NB4 (cell line): ENCODE results near the gene CREB5.

Source experiments
- MAX ChIP-seq: IDR thresholded peaks from 2 replicates; pipeline ENCODE4 v1.6.1; 2011; ENCODE audit warnings: low read depth, low read length
- POLR2A ChIP-seq: IDR thresholded peaks from 2 replicates; pipeline ENCODE4 v1.6.1; 2011; ENCODE audit warnings: mild to moderate bottlenecking; ENCODE audit not compliant: insufficient read length; ENCODE audit errors: extremely low read depth
- TF ChIP-seq, protein P1 (sequence below): IDR thresholded peaks from one replicate; pipeline ENCODE4 v1.5.1; 2012; ENCODE audit warnings: low read depth, low read length

GRCh38 chr7:28497009-28497408, 84.7 kb downstream of the CREB5 start:
- TF ChIP-seq, protein P1, sequence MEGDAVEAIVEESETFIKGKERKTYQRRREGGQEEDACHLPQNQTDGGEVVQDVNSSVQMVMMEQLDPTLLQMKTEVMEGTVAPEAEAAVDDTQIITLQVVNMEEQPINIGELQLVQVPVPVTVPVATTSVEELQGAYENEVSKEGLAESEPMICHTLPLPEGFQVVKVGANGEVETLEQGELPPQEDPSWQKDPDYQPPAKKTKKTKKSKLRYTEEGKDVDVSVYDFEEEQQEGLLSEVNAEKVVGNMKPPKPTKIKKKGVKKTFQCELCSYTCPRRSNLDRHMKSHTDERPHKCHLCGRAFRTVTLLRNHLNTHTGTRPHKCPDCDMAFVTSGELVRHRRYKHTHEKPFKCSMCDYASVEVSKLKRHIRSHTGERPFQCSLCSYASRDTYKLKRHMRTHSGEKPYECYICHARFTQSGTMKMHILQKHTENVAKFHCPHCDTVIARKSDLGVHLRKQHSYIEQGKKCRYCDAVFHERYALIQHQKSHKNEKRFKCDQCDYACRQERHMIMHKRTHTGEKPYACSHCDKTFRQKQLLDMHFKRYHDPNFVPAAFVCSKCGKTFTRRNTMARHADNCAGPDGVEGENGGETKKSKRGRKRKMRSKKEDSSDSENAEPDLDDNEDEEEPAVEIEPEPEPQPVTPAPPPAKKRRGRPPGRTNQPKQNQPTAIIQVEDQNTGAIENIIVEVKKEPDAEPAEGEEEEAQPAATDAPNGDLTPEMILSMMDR, result no peak
- TF ChIP-seq MAX (no peak), POLR2A (no peak)
